GM18502 (cell line): ENCODE results near the gene C17orf100.
"Not testable (repeated sequence)": the region's sequence is repeated elsewhere in the genome, so short reads cannot be mapped to it uniquely, and the experiment has no call there.

ENCODE experiments used
- ATAC-seq: cut with Tn5 transposase; IDR thresholded peaks from one replicate; pipeline ENCODE4 v1.9.1; 2021; ENCODE audit warnings: mild to moderate bottlenecking; ENCODE audit not compliant: unreplicated experiment, poor library complexity

The C17orf100 gene

GRCh38 chr17:6640536-6641246 lies 10.9 kb upstream of the C17orf100 start, which contains the start of the genes KIAA0753 and TXNDC17:
Gene KIAA0753 (minus strand): TSS chr17:6640711. CDS start chr17:6635103, 5,608 bp downstream.
Gene TXNDC17 (plus strand): TSS chr17:6641060. CDS start chr17:6641083, 23 bp downstream.
- ATAC-seq: peak; percentile 90

DNA sequence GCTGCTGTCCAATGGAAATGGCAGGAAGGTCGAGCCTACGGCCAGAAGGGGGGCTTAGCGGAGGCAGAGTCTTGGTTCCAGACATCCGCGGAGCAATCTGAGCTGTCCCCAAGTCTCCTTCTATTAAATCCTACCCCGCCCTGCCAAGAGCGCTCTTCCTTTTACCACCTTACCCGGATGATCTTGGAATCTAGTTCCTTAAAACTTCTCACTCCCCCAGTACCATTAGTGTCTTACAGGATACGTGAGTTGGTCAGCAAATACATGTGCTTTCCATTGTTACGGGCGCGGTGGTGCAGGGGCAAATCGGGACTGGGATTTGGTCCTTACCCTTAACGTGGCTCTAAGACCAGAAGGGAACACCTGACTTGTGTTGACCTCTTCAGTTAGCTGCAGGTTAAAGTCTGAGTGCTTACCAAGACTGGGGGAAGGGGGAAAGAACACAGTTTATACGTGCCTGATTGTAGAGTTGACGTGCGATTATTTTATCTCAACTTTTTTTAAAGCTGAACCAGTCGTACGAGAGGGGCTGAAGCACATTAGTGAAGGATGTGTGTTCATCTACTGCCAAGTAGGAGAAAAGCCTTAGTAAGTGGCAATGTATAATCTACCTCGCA lies 10.2 kb upstream of the C17orf100 start:
- no peak for ATAC-seq

DNA sequence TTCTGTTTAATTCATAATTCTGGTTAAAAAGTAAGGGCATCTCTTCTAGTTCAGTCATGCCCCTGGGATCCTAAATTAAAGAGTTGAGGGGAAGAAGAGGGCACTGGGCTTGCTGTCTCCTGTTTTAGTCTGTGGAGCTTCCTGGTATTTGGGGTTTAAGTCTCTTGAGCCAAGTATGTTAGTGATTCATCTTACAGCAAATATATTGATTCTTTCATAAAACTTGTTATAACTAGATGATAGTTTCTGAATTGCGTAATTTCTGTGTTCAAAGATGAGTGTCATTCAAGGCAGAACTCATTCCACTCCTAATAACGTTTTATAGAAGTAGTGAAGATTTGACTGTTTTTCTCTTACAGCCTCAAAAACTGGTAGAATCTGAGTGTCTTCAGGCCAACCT lies 9.0 kb upstream of the C17orf100 start:
- no peak for ATAC-seq

DNA sequence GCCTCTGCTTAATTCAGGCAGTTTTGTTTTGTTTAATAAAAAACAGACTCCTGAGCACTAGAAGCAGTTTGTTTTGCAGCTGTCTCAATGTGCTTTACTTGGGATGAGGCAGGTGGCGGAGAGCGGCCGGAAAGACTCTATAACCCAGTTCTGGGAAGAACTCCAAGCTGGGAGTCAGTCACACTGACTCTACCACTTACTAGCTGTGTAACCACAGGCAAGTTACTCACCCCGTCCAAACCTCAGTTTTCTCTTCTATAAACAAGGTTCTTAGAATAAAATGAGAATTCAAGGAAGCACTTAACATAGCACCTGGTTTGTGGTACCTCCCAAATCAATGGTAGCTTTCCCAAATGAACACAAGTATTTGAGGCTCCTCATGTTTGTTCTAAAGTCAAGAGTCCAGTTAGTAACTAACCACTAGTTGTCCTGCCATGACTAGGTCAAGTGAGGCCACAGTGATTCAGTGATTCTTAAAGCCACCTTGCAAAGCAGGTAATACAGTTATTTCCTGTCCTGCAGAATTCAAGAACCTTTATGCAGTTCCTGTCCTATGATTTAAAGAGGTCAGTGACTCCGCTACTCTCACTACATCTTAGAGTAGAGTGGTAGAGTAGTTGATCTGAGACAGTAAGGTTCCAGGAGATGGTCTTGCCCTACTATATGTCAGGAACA lies 8.0 kb upstream of the C17orf100 start:
- no peak for ATAC-seq

DNA sequence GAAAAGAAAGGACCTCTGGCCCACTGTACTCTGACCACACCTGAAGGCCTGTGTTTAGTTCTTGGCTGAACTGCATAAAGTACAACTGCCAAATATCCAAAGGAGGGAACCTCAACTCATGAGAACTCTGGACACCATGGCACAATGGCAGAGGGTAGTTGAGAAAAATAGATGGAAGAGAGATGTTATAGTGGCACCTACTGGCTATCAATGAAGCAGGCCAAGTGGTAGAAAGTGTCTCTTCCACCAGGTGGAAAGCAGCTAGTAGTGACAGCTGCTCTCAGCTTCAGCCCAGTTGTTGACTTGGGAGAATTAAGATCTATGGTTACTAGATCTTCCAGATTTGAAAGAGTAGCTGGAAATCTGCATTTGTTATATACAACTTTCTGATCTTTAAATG lies 3.4 kb upstream of the C17orf100 start:
- ATAC-seq: no peak

DNA sequence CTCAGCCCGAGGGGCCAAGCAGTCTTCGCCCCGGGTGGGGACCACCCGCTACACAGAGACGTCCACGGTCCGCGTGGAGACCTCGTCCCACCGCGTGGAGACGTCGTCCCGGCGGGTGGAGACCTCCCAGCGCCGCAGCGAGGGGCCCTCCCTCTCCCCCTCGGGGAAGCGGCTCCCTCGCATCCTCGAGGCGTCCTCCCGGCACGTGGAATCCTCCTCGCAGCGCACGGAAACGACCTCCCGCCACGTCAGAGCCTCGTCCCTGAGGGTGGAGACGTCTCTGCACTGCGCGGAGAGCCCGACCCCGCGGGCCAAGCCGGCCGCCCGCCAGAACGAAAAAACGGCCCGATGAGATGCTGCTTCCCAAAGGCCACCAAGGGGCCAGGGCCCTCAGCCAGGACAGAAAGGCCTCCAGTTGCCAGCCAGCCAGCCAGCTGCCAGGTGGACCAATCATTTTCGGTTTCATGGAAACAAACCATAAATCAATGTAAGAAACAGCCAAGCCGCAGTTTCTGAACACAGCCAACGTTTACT lies 424 bp downstream of the C17orf100 start:
- no peak for ATAC-seq

DNA sequence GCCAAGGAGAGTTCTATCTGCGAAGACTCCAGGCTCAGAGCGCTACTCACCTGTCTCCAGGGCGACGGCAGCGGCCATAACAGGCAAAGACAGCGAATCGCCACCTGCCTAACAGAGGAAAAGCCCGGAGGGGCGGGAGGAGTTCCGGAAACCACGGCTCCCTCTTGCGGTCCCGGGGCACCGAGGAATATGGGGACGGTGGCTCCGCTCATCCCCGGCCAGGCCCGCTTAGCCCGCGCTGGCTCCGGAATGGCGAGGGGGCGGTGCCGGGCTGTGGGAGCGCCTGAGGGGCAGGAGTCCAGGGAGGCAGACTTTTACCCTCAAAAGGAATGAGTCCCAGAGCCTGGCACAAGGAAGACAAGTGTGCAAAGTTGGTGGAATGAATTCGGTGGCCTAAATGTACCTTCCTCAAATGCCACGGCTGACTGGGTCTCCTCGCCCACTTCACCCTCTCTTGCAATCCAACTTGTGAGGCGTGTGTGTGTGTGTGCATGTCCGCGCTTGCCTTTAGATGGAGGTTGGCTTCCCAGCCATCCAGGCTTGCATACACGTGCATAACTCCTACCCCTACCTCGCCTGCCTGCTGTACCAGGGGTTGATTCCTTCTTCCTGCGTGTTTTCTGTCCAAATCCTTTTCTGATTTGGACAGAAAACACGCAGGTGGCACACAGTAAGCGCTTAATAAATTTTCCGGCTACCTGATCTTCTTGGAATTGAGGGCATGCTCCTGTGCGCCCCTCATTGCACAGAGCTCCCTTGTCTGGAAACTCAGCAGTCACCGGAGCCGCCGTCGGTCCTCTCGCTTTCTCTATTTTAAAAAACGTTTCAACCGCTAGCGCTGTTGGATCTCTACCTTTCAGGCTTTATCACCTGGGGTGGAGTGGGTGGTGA lies 3.5 kb downstream of the C17orf100 start:
- no peak for ATAC-seq

- not testable (repeated sequence) for ATAC-seq
These were observed 4.3 kb downstream of the C17orf100 start for GRCh38 chr17:6655732-6656361.

DNA sequence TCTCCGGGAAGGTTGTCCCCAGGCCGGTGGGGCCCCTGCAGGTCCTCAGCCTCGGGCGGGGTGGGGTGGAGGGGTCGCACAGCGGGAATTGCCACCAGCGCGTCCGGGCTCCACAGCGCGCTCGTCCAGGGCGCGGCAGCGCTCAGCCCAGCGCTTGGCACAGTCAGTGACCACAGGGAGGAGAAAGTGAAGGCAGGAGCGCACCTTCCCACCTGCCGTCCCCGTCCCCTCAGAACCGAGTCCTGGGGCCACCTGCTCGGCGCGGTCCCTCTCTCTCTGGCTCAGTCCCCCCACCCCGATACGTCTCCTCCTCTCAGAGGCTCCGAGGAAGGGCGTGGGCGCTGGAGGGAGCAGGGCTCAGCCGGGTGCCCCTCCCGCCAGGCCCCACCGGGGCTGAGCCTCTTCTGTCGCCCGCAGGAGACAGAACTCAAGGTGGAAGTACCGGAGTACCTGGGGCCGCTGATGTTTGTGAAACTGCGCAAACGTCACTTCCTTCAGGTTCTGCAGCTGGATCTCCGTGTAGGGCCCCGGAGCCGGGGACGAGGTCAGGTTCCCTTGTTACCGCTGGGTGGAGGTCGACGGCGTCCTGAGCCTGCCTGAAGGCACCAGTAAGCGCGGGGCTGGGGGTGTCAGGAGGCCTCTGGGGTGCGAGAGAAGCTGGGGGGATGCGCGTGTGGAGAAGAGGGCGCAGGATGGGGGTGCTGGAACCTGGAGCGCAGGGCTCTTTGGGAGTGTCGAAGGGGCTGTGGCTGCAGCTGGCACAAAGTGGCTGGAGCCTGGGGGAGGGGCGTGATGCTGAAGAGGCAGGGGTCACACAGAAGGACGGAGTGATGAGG lies 5.5 kb downstream of the C17orf100 start:
- peak; percentile 38 for ATAC-seq

GRCh38 chr17:6657633-6658287 lies 6.2 kb downstream of the C17orf100 start:
- ATAC-seq: no peak

GRCh38 chr17:6658411-6658810 lies 6.8 kb downstream of the C17orf100 start:
- ATAC-seq: not testable (repeated sequence)

- ATAC-seq: no peak
These were observed 8.5 kb downstream of the C17orf100 start for GRCh38 chr17:6660101-6660500.

DNA sequence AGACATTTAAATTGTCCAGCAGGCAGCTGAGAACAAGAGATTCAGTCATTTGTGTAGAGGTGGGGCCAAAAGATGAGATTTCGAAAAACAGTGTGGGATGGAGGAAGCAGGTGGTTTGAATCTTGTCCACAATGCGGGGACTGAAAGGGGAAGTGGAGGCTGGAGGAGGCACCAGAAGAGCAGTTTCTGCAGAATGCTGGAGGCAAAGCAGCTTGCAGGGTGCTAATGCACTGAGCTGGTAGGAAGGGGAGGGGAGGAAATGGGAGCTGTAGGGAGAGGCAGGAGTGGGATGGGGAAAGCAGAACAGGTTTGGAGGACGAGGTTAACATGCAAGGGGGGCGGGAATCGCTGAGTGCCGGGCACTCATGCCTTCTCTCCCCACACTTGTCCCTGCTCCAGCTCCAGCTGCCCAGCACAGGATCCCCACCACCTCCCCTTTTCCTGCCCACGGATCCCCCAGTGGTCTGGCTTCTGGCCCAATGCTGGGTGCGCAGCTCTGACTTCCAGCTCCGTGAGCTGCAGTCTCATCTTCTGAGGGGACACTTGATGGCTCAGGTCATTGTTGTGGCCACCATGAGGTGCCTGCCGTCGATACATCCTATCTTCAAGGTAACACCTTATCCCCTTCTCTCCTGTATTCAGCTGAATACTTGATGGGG lies 9.4 kb downstream of the C17orf100 start:
- peak; percentile 75 for ATAC-seq

DNA sequence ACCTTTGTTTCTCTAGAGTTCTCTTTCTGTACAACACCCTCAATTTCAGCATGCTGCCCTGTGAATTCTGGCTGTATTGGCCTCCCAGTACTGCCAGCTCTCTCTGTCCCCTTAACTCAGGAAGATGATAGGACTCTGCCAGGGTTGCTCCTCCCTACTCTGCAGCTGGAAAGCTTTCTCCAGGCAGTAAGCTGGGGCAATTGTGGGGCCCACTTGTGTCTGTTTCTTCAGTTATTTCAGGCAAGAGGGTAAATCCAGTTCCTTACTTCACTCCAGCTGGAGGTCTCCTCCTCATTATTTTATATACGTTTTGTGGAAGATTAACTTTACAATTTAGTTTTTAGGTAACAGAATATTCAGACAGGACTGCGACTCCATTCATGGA lies 9.9 kb downstream of the C17orf100 start:
- no peak for ATAC-seq

DNA sequence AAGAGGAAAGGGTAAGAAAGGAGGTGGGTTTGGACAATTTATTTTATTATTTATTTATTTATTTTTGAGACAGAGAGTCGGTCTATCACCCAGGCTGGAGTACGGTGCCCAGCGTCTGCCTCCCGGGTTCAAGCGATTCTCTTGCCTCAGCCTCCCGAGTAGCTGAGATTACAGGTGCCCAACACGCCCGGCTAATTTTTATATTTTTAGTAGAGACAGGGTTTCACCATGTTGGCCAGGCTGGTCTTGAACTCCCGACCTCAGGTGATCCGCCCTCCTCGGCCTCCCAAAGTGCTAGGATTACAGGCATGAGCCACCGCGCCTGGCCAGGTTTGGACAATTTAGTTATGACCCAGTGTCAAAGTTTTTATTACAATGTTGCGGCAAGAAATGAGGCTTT lies 11.6 kb downstream of the C17orf100 start:
- not testable (repeated sequence) for ATAC-seq

DNA sequence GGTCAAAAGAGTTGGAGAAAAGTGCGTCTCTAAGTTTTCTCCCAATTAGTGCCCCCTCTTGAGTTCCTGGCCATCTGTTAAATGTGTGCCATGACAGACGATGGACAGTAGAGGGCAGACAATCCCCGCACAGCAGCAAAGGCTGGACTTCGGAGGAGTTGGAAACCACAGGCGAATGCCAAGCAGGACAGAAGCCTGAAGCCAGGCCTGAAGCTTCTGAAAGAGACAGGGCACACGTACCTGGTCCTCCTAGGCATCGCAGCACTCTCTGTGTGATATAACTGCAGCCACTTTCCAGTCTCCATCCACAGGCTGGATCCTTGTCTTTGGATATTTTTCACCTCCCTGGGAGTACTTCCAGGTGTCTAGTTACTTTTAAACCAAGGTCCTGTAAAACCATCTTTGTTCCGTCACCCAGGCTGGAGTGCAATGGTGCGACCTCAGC lies 14.5 kb downstream of the C17orf100 start:
- ATAC-seq: no peak

DNA sequence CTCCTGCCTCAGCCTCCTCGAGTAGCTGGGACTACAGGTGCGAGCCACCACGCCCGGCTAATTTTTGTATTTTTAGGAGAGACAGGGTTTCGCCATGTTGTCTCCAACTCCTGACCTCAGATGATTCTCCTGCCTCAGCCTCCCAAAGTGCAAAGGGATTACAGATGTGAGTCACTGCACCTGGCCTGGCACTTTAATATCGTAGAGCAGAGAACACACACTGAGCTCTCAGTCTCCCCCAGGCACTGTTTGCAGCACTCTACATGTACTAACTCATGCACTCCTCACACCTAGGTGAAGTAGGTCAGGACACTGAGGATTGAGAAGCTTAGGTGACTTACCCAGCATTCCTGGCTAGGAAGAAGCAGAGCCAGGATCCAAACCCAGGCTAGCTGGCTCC lies 15.0 kb downstream of the C17orf100 start:
- no peak for ATAC-seq

- ATAC-seq: no peak
These were observed 16.0 kb downstream of the C17orf100 start for GRCh38 chr17:6667516-6667915.
